ENCODE results near the gene IL4R.
"Not testable (repeated sequence)": the region's sequence is repeated elsewhere in the genome, so short reads cannot be mapped to it uniquely, and the experiment has no call there.

IL4R gene

DNA sequence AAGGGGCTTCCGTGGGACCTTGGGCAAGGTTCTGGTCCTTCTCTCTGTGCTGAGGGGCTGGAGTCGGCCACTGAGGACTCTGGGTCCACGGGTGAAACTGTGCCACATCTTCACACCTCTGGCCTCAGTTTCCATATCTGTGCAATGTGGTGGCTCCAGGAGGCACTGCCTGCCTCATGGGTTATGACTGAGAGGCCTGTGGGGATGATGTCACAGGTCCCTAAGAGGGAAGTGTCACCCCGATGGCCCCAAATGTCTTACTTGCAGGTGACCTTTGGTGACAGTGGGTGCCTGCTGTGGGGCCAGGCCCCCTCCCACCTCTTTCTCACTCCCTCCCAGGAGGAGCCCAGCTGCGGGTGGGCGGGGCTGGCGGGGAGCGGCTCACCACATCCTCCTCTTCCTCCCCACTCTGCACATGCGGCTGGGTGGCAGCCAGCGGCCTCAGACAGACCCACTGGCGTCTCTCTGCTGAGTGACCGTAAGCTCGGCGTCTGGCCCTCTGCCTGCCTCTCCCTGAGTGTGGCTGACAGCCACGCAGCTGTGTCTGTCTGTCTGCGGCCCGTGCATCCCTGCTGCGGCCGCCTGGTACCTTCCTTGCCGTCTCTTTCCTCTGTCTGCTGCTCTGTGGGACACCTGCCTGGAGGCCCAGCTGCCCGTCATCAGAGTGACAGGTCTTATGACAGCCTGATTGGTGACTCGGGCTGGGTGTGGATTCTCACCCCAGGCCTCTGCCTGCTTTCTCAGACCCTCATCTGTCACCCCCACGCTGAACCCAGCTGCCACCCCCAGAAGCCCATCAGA lies 88.2 kb downstream of the IL4R start, which contains the start of gene IL21R:
Gene IL21R, plus strand, starts transcription at position 407 of the 801 bp plus-strand sequence. CDS start 27,898 bp downstream, outside the sequence.
- H3K27ac Mint-ChIP-seq: peak within 1 kb of the TSS; percentile 89
- intact Hi-C loops (cut with micrococcal nuclease): no loop called here
- peaks cover 45% of the 10 kb centered on the region for H3K36me3 Mint-ChIP-seq (ENCODE audit: low read depth)
- H3K4me1 Mint-ChIP-seq (ENCODE audit: low read depth): peaks cover 85% of the 10 kb centered on the region
- H3K4me3 Mint-ChIP-seq: peak within 1 kb of the TSS; percentile 93
- peaks cover 2% of the 10 kb centered on the region for H3K27me3 Mint-ChIP-seq
- H3K9me3 Mint-ChIP-seq: no peaks in the 10 kb centered on the region

DNA sequence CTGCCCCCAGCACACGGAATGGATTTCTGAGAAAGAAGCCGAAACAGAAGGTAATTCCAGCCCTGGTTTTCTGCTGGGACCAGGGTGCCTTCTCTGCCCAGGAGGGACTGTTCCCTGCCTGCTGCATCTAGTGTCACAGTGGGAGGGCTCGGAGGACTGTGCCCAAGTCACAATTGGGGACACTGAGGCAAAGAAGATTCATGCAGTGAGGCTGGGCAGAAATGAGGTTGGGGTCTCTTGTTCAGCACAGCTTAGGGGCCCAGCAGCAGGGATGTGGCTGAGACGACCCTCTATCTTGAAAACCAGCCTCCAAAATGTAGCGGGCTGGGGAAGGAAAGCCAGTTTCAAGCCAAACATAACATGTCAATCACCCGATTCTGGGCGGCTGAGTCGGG lies 88.8 kb downstream of the IL4R start:
- Mint-ChIP-seq H3K27me3 (peaks cover 2% of the 10 kb centered on the region), H3K27ac (peak overlapping the region; percentile 89), H3K4me3 (peak overlapping the region; percentile 93), H3K4me1 (ENCODE audit: low read depth) (peaks cover 91% of the 10 kb centered on the region), H3K36me3 (ENCODE audit: low read depth) (peaks cover 45% of the 10 kb centered on the region), H3K9me3 (no peaks in the 10 kb centered on the region)
- intact Hi-C loops (cut with micrococcal nuclease): no loop called here

DNA sequence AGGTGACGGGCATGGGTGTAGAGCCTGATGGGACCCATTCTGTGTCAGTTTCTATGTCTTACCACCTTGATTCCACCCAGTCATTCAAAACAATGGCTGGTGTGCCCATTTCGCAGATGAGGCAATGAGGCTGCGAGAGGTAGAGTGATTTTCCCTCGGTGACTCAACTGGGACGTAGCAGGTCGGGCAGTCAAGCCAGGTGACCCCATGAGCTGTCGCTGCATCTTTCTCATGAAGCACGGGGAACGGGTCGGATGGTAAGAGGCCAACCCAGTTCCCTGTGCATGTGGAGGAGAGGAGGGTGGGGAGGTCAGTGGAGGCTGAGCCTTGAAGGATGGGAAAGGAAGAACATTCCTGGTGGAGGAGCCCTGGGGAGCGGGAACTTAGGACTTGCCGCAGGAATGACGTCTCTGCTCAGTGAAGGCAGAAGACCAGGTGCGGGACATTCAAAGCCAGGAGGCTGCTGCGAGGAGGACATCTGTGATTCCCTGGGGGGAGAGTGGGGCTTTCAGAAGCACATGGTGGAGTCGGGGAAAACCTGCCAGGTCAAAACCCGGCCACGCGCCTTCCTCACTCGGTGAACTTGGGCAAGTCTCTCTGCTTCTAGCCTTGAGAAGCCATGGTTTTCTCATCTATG lies 89.3 kb downstream of the IL4R start:
- Mint-ChIP-seq H3K4me1 (ENCODE audit: low read depth) (peaks cover 96% of the 10 kb centered on the region), H3K36me3 (ENCODE audit: low read depth) (peaks cover 50% of the 10 kb centered on the region), H3K27ac (peak overlapping the region; percentile 89), H3K9me3 (no peaks in the 10 kb centered on the region), H3K4me3 (peak overlapping the region; percentile 93), H3K27me3 (peaks cover 2% of the 10 kb centered on the region)
- intact Hi-C loops (cut with micrococcal nuclease): no loop called here

DNA sequence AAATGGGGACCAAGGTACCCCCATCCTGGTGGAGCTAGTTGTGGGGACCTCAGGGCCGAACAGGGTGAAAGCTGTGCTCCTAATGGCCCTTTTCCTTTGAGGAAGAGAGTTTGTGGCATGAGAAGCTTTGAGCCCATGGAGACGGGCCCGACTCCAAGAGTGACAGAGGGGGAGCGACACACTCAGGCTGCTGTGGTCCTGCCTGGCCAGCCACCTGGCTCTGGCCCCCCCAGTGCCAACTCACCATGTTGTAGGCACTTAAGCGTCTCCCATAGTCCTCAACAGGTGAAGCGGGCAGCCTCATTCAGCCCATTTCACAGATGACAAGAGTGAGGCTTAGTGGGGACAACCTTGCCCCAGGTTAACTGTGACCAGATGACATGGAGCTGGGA lies 89.8 kb downstream of the IL4R start:
- Mint-ChIP-seq H3K36me3 (ENCODE audit: low read depth) (peaks cover 55% of the 10 kb centered on the region), H3K27ac (peak overlapping the region; percentile 89), H3K4me1 (ENCODE audit: low read depth) (peaks cover 98% of the 10 kb centered on the region), H3K27me3 (peaks cover 2% of the 10 kb centered on the region), H3K9me3 (no peaks in the 10 kb centered on the region), H3K4me3 (peak overlapping the region; percentile 93)
- intact Hi-C loops (cut with micrococcal nuclease): no loop called here

DNA sequence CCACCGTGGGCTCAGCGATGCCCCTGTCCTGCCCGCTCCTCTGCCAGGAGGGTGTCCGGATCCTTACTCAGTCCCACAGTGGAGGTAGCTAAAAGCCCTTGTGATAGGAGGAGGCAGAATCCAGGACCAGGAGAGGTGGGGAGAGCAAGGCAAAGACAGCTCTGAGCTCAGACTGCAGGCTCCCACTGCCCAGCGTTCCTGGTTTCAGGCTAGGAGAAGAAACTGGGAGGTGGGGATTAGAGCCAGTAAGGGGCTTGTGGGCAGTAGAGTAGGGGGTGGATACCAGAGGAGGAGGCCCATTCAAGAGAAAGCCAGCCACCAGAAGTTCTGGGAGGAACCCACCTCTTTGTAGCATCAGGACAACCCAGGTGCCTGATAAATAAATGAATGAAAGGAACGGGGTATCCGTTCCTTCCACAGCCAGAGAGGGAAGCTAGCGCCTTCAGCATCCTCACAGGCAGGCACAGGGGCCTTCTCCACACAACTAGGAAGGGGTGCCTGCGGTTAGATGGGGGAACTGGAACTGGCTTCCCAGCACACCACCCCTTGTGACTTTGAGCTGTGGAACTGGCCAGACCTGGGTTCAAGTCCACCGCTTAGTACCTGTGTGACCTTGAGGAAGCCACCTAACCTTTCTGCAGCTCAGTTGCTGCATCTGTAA lies 90.5 kb downstream of the IL4R start:
- intact Hi-C loops (cut with micrococcal nuclease): no loop called here

DNA sequence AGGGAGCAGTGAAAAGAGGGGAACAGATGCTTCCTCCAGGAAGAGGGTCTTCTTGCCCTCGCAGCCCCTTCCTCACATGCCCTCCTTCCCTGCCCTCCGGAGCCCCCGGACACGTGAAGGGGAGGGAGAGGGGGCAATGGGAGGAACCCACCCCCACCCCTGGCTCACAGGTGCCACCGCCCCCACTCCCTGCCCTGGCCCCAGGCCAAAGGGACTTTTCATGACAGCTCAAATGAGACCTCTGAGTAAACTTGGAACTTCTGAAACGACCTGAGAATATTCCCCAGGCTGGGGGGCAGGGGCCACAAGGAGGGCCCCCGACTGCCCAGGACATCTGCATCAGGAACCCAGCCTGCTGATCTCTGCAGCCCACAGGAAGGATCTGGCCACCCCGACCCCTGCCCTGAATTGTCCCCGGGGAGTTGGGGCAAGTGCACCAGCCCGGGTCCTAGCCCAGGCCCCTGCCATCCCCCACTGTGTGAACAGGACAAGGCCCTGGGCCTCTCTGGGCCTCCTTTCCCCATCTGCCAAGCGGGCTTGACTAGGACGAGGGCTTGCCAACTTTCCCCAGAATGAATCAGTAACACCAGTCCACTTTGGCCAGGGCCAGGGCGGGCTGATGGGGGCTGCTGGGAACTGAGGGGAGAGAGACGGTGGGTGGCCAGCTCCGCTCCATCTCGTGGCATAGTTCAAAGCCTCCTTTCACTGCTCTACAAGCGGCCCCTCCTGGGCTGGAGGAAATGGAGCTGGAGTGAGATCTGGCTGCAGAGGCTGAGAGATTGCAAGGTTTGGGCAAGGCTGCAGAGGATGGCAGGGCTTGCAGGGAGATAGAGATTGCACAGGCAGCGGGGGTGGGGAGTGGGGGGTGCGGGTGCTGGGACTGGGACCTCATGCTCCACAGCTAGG lies 92.0 kb downstream of the IL4R start:
- intact Hi-C loops (cut with micrococcal nuclease): no loop called here
- Mint-ChIP-seq H3K27ac (peak overlapping the region; percentile 80), H3K4me1 (ENCODE audit: low read depth) (peaks cover 84% of the 10 kb centered on the region), H3K36me3 (ENCODE audit: low read depth) (peaks cover 57% of the 10 kb centered on the region), H3K27me3 (peaks cover 2% of the 10 kb centered on the region), H3K4me3 (peak overlapping the region; percentile 20), H3K9me3 (no peaks in the 10 kb centered on the region)

More for the DNA sequence above, 90.5 kb downstream of the IL4R start:
- Mint-ChIP-seq H3K27ac (no peak overlapping the region), H3K36me3 (ENCODE audit: low read depth) (peaks cover 57% of the 10 kb centered on the region), H3K9me3 (no peaks in the 10 kb centered on the region), H3K27me3 (peaks cover 2% of the 10 kb centered on the region), H3K4me3 (peak overlapping the region; percentile 42), H3K4me1 (ENCODE audit: low read depth) (peaks cover 94% of the 10 kb centered on the region)

DNA sequence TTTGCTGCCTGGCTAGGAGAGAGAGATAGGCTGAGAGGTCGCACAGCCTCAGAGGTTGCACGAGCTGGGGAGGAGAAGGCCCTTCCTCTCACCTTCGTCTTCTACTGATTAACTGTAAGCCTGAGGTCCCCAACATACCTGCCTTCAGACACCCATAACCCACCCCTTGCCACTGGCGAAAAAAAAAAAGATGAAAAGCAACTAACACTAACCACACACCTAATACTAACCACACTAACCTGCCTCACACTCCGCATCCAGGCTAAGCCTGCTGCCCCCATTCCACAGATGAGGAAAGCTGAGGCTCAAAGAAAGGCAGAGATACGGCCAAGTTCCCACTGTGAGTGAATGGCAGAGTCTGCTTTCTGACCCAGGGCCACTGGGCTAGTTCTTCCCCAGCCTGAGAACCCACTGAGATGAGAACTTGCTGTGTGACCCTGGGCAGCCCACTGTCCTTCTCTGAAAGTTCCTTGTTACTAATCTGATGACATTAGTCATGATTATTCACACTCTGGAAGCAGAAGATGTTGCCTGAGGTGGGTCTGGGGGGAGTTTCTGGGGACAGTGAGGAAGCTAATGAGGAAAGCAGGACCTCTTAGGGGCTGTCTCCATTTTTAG lies 92.8 kb downstream of the IL4R start:
- intact Hi-C loops (cut with micrococcal nuclease): no loop called here
- Mint-ChIP-seq H3K36me3 (ENCODE audit: low read depth) (peaks cover 62% of the 10 kb centered on the region), H3K4me3 (no peak overlapping the region), H3K9me3 (no peaks in the 10 kb centered on the region), H3K4me1 (ENCODE audit: low read depth) (peaks cover 79% of the 10 kb centered on the region), H3K27me3 (peaks cover 2% of the 10 kb centered on the region), H3K27ac (peak overlapping the region; percentile 80)

DNA sequence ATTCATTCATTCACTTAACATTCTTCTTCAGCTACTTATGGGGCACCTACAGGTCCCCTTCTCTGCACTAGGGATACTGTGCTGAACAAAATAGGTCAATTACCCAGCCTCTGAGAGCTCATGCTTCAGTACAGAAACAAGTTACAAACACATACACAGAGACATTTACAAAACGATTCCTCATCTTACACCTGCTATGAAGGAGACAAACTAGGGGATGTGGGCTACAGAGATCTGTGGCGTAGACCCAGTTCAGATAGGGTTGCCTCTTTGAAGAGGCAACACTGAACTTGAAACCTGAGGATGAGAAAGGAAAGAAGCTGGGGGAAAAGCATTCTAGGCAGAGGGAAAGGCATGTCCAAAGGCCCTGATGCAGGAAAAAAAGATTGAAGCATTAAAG lies 93.4 kb downstream of the IL4R start:
- Mint-ChIP-seq H3K36me3 (ENCODE audit: low read depth) (peaks cover 64% of the 10 kb centered on the region), H3K27ac (peak overlapping the region; percentile 80), H3K4me1 (ENCODE audit: low read depth) (peaks cover 79% of the 10 kb centered on the region), H3K4me3 (no peak overlapping the region), H3K27me3 (peaks cover 2% of the 10 kb centered on the region), H3K9me3 (peaks cover 4% of the 10 kb centered on the region)
- intact Hi-C loops (cut with micrococcal nuclease): no loop called here

DNA sequence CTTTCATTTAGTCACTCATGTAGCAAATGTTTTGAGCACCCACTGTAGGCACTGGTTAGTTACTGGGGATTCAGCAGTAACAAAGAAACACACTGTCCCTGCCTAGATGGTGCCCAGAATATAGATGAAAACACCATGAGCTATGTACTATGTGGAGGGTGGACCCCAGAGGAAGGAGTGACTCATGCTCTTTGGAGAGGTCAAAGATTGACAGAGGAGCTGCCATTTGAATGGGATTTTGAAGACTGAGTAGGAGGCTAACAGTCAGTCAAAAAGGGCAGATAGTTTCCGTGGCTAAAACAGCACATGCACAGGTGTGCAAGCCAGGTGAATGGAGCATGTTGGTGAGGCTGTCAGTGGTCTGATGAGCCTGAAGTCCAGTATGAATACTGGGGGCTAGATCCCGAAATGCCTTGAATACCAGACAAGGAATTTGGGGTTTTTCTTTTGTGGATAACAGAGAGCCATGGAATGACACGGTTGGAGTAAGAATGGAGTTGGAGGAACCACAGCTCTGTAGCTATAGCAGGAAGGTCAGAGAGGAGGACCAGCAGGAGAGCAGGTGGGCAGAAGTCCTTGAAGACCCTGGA lies 94.3 kb downstream of the IL4R start:
- intact Hi-C loops (cut with micrococcal nuclease): no loop called here
- peaks cover under 1% of the 10 kb centered on the region for H3K27me3 Mint-ChIP-seq
- peaks cover 77% of the 10 kb centered on the region for H3K4me1 Mint-ChIP-seq (ENCODE audit: low read depth)
- H3K27ac Mint-ChIP-seq: peak overlapping the region; percentile 80
- peaks cover 63% of the 10 kb centered on the region for H3K36me3 Mint-ChIP-seq (ENCODE audit: low read depth)
- peaks cover 10% of the 10 kb centered on the region for H3K9me3 Mint-ChIP-seq
- H3K4me3 Mint-ChIP-seq: no peak overlapping the region

DNA sequence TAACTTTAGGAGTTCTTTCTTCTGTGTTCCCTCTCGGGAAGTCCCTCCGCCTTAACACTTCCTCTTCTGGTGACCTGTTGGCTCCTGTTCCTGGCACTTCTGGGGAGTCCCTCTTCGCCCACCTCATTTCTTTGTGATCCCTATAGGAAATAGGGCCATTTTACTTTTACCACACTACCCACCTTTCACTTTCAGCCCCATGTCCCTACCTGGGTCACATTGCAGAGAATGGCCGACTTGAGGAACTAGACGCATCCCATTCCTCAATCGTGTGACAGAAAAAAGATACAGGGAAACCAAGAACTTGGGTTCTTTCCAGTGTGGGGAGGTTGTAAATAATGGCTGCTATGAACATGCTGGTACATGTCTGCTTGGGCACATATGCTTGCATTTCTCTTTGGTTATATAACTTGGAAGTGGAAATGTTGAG lies 94.8 kb downstream of the IL4R start:
- Mint-ChIP-seq H3K4me1 (ENCODE audit: low read depth) (peaks cover 77% of the 10 kb centered on the region), H3K9me3 (peaks cover 10% of the 10 kb centered on the region), H3K27me3 (no peaks in the 10 kb centered on the region), H3K36me3 (ENCODE audit: low read depth) (peaks cover 63% of the 10 kb centered on the region), H3K4me3 (peak overlapping the region; percentile 26), H3K27ac (peak overlapping the region; percentile 80)
- intact Hi-C loops (cut with micrococcal nuclease): no loop called here

DNA sequence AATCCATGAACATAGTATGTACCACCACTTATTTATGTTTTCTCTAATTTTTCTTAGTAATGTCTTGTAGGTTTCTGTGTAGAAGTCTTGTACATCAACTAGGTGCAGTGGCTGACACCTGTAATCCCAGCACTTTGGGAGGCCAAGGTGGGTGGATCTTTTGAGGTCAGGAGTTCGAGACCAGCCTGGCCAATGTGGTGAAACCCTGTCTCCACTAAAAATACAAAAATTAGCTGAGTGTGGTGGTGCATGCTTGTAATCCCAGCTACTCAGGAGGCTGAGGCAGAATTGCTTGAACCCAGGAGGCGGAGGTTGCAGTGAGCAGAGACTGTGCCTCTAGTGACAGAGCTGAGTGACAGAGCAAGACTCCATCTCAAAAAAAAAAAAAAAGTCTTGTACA lies 96.2 kb downstream of the IL4R start:
- H3K4me3 Mint-ChIP-seq; intact Hi-C loops (cut with micrococcal nuclease); H3K27ac Mint-ChIP-seq: not testable (repeated sequence)

DNA sequence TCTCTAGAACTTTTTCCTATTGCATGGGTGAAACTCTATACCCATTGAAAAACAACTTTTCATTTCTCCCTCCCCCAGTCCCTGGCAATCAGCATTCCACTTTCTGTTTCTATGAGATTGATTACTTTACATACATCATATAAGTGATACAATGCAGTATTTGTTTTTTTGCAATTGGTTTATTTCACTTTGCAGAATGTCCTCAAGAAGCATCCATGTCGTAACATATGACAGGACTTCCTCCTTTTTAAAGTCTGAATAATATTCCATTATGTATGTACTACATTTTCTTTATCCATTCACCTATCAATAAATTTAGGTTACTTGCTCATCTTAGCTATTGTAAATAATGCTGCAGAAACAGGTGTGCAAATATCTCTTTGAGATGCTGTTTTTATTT lies 97.0 kb downstream of the IL4R start:
- H3K4me3 Mint-ChIP-seq: no peak overlapping the region
- H3K9me3 Mint-ChIP-seq: peaks cover 10% of the 10 kb centered on the region
- H3K27ac Mint-ChIP-seq: no peak overlapping the region
- intact Hi-C loops (cut with micrococcal nuclease): no loop called here
- H3K4me1 Mint-ChIP-seq (ENCODE audit: low read depth): peaks cover 73% of the 10 kb centered on the region
- H3K27me3 Mint-ChIP-seq: no peaks in the 10 kb centered on the region
- H3K36me3 Mint-ChIP-seq (ENCODE audit: low read depth): peaks cover 48% of the 10 kb centered on the region

More for the DNA sequence above, 96.2 kb downstream of the IL4R start:
- Mint-ChIP-seq H3K4me1 (ENCODE audit: low read depth) (peaks cover 74% of the 10 kb centered on the region), H3K36me3 (ENCODE audit: low read depth) (peaks cover 51% of the 10 kb centered on the region)
- not testable (repeated sequence) for H3K9me3 Mint-ChIP-seq, H3K27me3 Mint-ChIP-seq

DNA sequence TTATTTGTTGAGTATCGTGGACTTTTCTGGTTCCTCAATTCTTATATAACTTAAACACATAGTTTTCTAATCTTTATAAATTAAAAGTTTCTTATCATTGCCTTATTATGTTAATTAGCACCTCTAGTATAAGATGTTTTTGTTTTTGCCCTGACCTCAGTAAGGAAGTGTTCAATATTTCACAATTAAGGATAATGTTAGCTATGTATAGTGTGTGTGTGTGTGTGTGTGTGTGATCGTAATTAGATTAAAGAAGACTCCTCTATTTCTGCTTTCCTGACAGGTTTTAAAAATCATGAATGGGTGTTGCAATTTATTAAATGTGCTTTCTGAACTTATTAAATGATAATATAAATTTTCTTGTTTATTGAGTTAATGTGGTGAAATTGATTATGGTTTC lies 100.2 kb downstream of the IL4R start:
- Mint-ChIP-seq H3K27me3 (no peaks in the 10 kb centered on the region), H3K4me1 (ENCODE audit: low read depth) (peaks cover 50% of the 10 kb centered on the region), H3K9me3 (peaks cover 10% of the 10 kb centered on the region), H3K36me3 (ENCODE audit: low read depth) (peaks cover 45% of the 10 kb centered on the region), H3K4me3 (no peak overlapping the region), H3K27ac (no peak overlapping the region)
- intact Hi-C loops (cut with micrococcal nuclease): no loop called here

Measured in dendritic cell treated with granulocyte-macrophage colony-stimulating factor and Interleukin-4, amounts not matched to agents 40 ng/mL and 50 ng/mL, for 4 days (primary cell).